GM18508 (cell line): Measurements from ENCODE around the gene YJEFN3.

ENCODE experiments used
- ATAC-seq: cut with Tn5 transposase; IDR thresholded peaks from one replicate; pipeline ENCODE4 v1.9.1; 2021; ENCODE audit warnings: moderate number of reproducible peaks; ENCODE audit not compliant: insufficient read depth, unreplicated experiment

The YJEFN3 gene

DNA sequence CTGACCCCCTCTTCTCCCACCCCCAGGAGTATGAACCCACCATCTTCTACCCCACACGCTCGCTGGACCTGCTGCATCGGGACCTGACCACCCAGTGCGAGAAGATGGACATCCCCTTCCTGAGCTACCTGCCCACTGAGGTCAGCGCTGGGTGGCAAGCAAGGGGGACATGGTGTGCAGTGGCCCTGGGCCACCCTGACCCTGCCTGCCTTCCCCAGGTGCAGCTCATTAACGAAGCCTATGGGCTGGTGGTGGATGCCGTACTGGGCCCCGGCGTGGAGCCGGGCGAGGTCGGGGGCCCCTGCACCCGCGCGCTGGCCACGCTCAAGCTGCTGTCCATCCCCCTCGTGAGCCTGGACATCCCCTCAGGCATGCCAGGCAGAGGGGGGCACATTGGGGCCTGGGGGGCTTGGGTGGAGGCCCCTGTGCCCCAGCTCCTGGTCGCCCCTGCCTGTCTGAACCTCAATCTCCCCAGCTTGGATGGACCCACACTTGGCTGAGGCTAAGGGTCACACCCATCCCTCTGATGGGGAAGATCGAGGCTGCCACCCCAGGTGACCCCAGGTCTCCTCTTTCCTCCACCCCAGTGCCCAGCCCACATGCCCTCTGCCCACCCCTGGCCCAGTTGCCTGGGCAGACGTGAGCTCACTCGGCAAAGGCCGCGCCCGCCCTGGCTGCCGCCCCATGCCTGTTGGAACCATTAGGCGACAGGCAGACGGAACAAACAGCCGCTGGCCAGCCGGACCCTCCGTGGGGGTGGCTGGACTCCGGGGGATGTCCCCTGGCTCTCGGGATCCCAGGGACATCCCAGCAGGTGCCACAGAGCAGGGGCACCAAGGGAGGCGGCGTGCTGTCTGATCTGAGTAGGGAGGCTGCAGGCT is 6.8 kb downstream of the YJEFN3 start:
- ATAC-seq: no peak

DNA sequence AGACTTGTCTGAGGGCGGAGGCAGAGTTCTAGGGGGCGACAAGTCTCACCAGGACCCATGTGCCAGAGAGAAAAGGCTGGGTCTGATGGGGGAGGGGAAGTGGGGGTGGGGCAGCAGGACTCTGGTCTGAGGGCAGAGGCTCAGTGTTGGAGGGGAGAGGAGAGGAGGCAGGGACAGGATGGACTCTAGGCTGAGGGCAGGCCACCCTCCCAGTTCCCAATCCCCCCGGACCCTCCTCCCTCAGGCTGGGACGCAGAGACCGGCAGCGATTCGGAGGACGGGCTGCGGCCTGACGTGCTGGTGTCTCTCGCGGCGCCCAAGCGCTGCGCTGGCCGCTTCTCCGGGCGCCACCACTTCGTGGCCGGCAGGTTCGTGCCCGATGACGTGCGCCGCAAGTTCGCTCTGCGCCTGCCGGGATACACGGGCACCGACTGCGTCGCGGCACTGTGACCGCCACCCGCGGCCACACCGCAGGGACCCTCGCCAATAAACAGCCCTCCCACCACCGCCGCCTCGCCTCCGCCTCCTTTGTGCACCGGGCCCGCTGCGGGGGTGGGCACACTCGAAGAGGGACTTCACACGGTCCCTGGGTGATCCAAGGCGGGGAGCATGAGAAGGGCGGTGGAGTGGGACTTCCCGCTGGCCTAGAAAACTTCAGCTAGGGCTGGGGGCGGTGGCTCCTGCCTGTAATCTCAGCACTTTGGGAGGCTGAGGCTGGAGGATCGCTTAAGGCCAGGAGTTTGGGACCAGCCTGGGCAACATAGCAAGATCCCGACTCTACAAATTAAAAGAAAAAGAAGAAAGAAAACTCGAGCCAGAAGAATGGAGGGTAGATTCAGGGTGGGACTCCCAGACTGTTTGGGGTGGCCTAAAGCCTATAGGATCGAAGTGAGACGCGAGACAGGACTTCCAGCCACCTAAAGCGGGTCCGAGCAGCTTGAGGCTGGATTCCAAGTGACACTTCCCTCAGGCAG is 8.7 kb downstream of the YJEFN3 start:
- no peak for ATAC-seq

- ATAC-seq: no peak
Measured at GRCh38 chr19:19538061-19538784, 9.5 kb downstream of the YJEFN3 start, which contains the start of gene CILP2. TSS of gene CILP2 (plus strand) at chr19:19538265. CDS start at chr19:19538350, 85 bp downstream.

DNA sequence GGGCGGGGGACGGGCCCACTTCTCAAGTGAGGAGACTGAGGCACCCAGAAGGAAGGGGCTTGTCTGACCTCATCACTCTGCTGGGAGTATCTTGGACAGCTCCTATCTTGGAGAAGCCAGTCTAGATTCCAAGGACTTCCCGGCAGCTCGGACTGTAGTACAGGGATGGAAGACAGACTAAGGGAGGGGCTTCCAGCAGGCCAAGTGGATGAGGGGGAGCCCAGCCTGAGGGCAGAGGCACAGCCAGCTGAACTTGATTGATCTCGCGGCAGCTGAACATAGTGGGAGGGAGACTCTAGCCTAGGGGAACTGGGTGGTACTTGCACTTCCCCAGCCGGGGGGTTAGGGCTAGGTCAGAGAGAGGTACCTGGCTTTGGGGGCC is 10.1 kb downstream of the YJEFN3 start:
- no peak for ATAC-seq

GRCh38 chr19:19539698-19540063 is 11.0 kb downstream of the YJEFN3 start:
- ATAC-seq: no peak

DNA sequence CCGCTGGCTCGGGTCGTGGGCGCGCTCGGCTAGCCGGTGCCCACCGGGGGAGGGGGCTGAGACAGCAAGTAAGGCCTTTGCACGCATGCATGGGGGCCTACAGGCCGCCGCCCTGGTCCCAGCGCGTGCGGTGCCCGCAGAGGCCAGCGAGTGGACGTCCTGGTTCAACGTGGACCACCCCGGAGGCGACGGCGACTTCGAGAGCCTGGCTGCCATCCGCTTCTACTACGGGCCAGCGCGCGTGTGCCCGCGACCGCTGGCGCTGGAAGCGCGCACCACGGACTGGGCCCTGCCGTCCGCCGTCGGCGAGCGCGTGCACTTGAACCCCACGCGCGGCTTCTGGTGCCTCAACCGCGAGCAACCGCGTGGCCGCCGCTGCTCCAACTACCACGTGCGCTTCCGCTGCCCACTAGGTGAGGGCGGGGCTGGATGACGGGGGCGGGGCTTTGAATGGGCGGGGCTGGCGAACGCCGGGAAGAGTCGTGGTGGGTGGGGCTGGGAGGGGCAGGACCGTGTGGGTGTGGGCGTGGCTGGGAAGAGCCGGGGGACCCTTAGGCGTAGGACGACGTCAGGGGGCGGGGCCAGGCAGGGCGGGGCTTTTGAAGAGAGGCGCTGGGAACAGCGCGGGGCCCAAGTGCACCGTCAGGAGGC is 11.5 kb downstream of the YJEFN3 start:
- ATAC-seq: no peak

DNA sequence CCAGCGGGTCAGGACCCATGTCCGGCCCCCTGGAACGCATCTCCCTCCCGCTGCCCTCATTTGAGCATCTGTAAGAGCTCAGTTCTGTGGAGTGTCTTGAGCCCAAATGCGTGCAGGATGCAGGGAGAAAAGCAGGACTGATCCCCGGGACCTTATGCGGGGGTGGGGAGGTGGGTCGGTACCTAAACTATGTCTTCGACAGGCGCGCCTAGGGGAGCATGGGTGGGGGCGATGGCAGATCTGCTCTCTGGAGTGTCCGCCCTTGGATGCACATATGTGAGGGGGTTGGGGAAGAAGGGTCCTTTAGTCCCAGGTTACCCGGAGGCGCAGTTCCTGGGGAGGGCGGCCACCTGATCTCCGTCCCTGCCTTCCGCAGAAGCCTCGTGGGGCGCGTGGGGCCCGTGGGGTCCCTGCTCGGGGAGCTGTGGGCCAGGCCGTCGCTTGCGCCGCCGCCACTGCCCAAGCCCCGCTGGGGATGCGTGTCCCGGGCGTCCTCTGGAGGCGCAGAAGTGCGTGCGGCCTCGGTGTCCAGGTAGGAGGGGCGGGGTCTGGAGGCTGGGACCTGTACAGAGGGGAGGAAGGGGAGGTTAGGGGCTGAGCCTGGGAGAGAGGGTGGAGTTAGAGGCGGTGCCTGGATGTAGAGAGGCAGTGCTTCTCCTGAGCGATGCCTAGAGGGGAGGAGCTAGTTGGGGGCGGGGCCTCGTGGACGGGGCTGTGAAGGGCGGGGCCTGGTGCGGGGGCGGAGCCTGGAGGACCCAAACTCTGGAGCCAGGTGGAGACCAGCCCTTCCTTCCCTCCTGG is 12.2 kb downstream of the YJEFN3 start:
- ATAC-seq: no peak

GRCh38 chr19:19541616-19542015 is 12.9 kb downstream of the YJEFN3 start:
- no peak for ATAC-seq

DNA sequence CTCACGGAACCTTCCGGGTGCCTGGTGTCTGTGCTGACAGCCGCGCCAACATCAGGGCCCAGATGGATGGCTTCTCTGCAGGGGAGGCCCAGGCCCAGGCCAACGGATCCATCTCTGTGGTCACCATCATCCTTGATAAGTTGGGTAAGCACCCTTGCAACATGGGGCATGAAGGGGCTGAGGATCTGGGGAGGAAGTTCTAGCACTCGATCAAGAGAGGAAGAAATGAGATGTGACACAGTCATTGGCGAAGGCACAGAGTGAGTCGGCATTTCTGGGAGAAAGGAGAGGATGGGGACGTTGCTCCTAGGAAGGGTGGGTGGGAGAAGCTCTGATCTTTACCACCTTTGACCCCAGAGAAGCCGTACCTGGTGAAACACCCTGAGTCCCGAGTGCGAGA is 13.8 kb downstream of the YJEFN3 start:
- no peak for ATAC-seq

DNA sequence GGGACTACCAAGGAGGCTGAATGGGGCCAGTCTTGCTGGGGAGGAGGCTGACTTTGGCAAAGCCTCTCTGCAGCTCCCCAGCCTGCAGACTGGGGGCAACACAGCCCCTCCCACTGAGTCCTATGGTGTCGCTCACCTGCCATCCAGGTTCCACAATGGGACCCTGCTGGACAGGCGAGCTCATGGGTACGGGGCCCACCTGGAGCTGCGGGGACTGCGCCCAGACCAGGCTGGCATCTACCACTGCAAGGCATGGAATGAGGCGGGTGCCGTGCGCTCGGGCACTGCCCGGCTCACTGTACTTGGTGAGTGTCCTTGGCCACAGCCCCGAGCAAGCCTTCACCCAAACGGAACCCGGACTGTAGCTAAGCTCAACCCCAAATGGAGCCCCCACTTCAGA is 14.4 kb downstream of the YJEFN3 start:
- no peak for ATAC-seq

DNA sequence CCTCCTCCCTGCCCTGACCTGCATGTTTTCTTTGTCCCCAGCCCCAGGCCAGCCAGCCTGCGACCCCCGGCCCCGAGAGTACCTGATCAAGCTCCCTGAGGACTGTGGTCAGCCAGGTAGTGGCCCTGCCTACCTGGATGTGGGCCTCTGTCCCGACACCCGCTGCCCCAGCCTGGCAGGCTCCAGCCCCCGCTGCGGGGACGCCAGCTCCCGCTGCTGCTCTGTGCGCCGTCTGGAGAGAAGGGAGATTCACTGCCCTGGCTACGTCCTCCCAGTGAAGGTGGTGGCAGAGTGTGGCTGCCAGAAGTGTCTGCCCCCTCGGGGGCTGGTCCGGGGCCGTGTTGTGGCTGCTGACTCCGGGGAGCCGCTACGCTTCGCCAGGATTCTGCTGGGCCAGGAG is 14.9 kb downstream of the YJEFN3 start:
- no peak for ATAC-seq

- ATAC-seq: no peak
Measured at GRCh38 chr19:19544257-19544953, 15.7 kb downstream of the YJEFN3 start.

- no peak for ATAC-seq
Measured at GRCh38 chr19:19544954-19545591, 16.4 kb downstream of the YJEFN3 start.

DNA sequence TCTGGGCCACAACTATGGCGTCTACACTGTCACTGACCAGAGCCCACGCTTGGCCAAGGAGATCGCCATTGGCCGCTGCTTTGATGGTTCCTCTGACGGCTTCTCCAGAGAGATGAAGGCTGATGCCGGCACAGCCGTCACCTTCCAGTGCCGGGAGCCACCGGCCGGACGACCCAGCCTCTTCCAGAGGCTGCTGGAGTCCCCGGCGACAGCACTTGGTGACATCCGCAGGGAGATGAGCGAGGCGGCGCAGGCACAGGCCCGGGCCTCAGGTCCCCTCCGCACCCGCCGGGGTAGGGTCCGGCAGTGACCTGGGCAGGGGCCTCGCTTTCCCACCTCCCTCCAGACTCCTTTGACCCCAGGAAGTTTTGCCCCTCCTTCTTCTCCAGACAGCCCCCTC is 17.0 kb downstream of the YJEFN3 start:
- no peak for ATAC-seq

DNA sequence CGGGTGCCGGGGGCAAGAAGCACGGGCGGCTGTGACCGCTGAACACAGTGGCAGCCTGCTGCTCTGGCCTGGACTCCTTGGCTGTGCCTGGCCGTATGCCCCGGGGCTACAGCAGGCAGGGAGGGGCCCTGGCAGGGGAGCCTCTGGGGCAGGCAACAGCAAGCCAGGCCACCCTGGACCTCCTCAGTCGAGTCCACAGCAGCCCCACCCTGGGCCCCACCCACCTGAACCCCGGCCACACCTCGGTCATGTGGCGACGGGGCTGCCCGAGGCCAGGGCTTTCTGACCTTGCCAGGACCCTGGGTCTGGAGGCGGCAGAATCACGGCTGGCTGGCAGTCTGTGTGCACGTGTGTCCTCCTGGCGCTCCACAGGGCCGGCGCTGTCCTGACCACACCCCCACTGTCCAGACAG is 18.0 kb downstream of the YJEFN3 start:
- ATAC-seq: no peak

GRCh38 chr19:19547674-19548336 is 19.1 kb downstream of the YJEFN3 start:
- no peak for ATAC-seq

- ATAC-seq: no peak
Measured at GRCh38 chr19:19548915-19549759, 20.4 kb downstream of the YJEFN3 start.
